LNCaP clone FGC (cell line): ENCODE measurements around the gene PBXIP1.
"Not testable (repeated sequence)": the region's sequence is repeated elsewhere in the genome, so short reads cannot be mapped to it uniquely, and the experiment has no call there.

Experiments
- DNase-seq: peaks from one replicate; pipeline ENCODE4 v3.0.0-alpha.2; 2011; ENCODE audit warnings: low read depth
- H3K4me3 ChIP-seq: 2 replicates; pipeline ENCODE4 v1.5.1; 2011; ENCODE audit warnings: mild to moderate bottlenecking, low read depth, low read length, control low read depth
- TF ChIP-seq, protein P1 (sequence below): IDR thresholded peaks from 2 replicates; pipeline ENCODE4 v1.5.1; 2012; ENCODE audit warnings: mild to moderate bottlenecking; ENCODE audit not compliant: control insufficient read depth, insufficient read depth; ENCODE audit errors: extremely low read depth

PBXIP1 gene

DNA sequence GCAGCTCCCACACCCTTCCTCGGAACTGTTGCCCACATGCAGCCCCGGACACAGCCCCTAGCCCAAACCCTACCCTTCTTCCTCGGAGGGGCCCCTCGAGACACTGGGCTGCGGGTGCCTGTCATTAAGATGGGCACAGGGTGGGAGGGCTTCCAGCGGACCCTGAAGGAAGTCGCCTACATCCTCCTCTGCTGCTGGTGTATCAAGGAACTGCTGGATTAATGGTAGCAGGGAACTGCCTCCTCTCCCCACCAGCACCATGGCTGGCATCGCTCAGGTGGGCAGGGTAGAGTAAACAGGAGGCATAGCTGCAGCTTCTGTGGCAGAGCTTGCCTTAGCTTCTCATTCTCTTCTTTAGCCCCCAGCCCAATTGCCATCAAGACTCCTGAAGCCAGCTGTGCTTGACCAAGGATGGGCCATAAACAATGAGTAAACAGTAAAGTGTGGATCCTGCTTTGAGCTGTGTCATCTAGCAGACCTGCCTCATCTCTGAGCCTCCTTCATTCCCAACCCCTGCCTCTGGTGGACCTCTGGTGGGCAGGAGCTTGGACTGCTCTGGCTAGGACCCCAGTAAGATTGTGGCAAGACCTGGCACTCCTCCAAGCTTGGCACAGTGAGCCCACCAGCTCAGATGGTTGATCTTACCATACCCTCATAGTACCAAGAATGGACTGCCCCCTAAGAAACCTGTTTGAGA, 37.8 kb upstream of the PBXIP1 start, which contains the start of gene LENEP:
Gene LENEP, plus strand, starts transcription at position 15 of the 697 bp plus-strand sequence. Its CDS starts 22 bp downstream, at position 37.
- TF ChIP-seq, protein P1, sequence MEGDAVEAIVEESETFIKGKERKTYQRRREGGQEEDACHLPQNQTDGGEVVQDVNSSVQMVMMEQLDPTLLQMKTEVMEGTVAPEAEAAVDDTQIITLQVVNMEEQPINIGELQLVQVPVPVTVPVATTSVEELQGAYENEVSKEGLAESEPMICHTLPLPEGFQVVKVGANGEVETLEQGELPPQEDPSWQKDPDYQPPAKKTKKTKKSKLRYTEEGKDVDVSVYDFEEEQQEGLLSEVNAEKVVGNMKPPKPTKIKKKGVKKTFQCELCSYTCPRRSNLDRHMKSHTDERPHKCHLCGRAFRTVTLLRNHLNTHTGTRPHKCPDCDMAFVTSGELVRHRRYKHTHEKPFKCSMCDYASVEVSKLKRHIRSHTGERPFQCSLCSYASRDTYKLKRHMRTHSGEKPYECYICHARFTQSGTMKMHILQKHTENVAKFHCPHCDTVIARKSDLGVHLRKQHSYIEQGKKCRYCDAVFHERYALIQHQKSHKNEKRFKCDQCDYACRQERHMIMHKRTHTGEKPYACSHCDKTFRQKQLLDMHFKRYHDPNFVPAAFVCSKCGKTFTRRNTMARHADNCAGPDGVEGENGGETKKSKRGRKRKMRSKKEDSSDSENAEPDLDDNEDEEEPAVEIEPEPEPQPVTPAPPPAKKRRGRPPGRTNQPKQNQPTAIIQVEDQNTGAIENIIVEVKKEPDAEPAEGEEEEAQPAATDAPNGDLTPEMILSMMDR = no peak
- no peak for DNase-seq
- H3K4me3 ChIP-seq = no peak within 1 kb of the TSS

DNA sequence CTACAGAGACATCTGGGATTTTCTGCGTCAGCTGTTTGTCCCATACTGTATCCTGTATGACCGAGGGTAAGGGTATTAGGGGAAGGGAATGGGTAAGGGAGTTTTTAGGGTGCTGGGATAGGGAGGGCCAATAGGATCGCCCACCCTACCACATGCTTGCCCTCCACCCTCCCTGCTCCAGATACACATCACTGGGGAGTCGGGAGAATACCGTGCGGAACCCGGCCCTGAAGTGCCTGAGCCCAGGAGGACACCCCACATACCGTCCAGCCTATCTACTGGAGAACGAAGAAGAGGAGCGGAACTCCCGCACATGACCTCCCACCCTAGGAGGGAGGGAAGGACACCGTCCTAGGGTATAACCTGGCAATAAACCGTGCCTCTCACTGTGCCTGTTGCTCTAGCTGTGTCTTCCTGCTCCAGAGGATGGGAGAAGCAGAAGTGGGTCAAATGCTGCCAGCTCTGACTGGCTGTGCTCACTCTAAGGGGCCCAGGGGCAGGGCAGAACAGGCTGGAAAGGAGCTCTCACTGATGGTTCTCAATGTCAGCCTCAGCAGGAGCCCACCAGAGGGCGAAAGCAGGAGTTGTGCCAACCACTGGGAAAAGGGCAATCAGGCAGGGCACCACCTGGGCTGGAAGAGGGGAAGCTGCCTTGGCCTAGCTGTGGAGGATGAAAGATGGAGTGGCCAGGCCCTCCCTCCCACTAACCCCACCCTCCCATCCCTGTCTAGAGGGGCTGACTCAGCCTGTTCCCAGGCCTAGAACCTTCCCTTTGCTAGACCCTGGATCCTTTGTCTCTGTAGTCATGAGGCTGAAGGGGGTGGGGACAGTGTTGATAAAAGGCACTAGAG, 37.0 kb upstream of the PBXIP1 start:
- TF ChIP-seq, protein P1 = no peak
- H3K4me3 ChIP-seq = no peak overlapping the region
- no peak for DNase-seq

DNA sequence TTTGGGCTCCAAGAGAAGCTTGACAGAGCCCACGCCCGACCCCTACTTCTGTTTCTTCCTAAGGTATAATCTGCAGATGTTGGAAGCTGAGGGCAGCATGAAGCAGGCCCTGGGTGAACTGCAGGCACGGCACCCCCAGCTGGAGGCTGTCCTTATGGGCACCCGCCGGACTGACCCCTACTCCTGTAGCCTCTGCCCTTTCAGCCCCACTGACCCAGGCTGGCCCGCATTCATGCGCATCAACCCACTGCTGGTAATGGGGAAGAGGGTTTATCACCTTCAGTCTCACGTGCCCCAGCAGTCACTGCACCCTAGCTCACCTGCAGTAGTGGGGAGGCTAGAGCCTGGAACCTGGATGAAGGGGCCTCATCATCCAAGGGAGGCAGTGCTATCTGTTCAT, 34.4 kb upstream of the PBXIP1 start:
- TF ChIP-seq, protein P1 = no peak
- no peak for DNase-seq
- H3K4me3 ChIP-seq = no peak overlapping the region

DNA sequence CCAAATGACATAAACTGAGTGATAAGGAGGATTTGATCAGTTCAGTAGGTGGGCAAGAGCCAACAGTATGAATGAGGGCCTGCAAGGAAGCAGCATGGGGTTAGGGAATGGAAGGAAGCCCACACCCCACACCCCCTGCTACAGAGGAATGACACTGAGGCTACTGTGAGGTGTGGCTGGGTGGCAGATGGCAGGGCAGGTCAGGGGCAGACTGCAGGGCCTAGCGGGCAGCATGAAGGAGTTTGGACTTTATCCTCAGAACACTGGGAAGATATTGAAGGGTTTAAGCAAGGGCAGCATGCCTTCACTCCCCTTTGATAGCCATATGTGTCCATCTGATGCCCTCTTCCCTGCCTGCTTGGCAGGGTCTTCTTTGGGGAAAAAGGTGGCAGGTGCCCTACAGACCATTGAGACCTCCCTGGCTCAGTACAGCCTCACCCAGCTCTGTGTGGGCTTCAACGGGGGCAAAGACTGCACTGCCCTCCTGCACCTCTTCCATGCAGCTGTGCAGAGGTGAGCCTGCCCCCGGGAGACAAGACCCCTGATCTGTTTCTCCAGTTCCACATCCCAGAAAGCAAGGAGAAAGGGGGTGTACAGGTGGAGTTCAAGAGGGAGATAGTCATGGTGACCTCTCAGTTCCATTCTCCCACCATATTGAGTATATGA, 33.4 kb upstream of the PBXIP1 start:
- no peak overlapping the region for H3K4me3 ChIP-seq
- DNase-seq = no peak
- TF ChIP-seq, protein P1 = no peak

DNA sequence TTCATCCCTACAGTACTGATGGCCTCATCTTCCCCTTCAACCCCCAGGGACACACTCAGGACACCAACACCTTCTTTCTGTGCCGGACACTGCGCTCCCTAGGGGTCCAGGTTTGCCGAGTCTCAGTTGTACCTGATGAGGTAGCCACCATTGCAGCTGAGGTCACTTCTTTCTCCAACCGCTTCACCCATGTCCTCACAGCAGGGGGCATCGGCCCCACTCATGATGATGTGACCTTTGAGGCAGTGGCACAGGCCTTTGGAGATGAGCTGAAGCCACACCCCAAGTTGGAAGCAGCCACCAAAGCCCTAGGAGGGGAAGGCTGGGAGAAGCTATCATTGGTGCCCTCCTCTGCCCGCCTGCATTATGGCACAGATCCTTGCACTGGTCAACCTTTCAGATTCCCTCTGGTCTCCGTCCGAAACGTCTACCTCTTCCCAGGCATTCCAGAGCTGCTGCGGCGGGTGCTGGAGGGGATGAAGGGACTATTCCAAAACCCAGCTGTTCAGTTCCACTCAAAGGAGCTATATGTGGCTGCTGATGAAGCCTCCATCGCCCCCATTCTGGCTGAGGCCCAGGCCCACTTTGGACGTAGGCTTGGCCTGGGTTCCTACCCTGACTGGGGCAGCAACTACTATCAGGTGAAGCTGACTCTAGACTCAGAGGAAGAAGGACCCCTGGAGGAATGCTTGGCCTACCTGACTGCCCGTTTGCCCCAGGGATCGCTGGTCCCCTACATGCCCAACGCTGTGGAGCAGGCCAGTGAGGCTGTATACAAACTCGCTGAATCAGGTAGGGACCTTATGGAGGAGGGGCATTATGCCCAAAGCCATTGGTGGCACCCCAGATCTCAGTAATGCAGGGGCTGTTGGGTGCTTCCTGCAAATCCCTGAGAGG, 32.4 kb upstream of the PBXIP1 start:
- H3K4me3 ChIP-seq = no peak overlapping the region
- TF ChIP-seq, protein P1 = 0 out of 2 replicates have a peak, but pooled peaks have one; percentile 12
- DNase-seq = no peak

DNA sequence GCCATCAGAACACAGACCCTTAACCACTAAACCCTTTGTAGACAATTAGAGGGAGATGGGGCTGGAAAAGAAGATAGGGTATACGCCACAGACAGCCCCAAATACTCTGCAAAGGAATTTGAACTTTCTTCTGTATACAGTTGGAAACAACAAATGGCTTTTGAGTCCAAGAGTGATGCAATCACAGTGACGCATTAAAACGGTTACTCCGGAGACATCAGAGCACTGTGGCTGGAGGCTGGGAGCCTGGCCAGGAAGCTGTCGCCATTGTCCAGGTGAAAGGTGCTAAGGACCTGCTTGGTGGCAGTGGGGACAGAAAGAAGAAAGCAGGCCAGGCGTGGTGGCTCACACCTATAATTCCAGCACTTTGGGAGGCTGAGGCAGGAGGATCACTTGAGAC, 31.4 kb upstream of the PBXIP1 start:
- no peak for DNase-seq
- TF ChIP-seq, protein P1 = no peak

DNA sequence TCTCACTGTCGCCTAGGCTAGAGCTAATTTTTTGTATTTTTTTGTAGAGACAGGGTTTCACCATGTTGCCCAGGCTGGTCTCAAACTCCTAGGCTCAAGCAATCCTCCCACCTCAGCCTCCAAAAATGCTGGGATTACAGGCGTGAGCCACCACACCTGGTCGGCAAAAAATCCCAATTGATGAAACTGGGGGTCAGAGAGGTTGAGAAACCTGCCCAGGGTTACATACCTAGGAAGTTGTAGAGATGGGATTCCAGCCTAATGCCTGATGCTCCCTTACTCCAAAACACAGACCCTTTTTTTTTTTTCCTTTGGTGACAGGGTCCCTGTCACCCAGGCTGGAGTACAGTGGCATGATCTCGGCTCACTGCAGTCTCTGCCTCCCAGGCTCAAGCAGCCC, 30.8 kb upstream of the PBXIP1 start:
- H3K4me3 ChIP-seq, DNase-seq: not testable (repeated sequence)

More for the DNA sequence above, 31.4 kb upstream of the PBXIP1 start:
- H3K4me3 ChIP-seq = no peak overlapping the region
